Hepatic stellate cell (primary cell): ENCODE results near the gene REV3L.

Experiments
- DNase-seq: peaks from one replicate; pipeline ENCODE4 v3.0.0; 2011; ENCODE audit warnings: low spot score

The REV3L gene

DNA sequence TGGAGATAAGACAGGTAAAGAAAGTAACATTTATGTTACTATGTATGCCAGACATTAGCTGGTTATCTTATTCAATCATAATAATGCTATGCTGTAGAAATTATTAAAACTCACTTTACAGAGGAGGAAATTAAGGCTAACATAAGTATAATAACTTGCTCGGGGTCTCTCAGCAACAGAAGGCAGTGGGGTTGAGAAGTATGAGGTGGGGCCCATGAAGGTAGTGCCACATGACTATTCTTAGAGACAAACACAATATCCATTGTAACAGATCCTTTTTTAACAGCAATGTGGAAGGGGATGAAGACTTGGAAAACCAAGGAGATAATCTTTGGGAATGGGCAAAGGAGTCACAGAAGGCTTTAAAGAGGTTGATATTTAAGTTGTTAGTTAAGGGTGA is 11.5 kb downstream of the REV3L start:
- DNase-seq, result no peak

- no peak for DNase-seq
Observed at GRCh38 chr6:111470991-111471390, 12.0 kb downstream of the REV3L start.

- no peak for DNase-seq
Observed at GRCh38 chr6:111469543-111469942, 13.5 kb downstream of the REV3L start.

DNA sequence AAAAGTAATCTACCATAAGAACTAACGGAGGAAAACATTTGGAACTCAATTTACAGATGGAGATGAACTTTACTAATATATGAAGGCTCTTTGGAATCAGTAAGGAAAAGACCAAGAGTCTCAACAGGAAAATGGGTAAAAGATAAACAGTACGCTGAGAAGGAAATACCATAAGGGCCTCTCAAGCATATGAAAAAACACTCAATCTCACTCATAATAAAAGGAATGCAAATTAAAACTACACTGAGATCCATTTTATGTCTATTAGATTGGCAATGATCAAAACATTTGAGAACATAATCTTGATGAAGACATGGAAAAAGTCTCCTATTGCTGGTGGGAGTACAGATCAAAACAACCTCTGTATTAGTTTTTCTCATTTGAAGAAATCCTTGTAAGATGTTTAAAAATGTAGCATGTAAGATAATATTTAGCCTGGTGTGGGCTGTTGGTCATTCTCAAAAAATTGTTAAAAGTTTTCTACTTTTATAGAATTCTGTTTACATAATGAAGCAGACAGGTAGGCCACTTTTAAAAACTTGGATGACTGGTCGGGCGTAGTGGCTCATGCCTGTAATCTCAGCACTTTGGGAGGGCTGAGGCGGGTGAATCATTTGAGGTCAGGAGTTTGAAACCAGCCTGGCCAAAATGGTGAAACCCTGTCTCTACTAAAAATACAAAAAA is 14.5 kb downstream of the REV3L start:
- DNase-seq, result no peak

GRCh38 chr6:111464184-111464583 is 18.8 kb downstream of the REV3L start:
- no peak for DNase-seq

DNA sequence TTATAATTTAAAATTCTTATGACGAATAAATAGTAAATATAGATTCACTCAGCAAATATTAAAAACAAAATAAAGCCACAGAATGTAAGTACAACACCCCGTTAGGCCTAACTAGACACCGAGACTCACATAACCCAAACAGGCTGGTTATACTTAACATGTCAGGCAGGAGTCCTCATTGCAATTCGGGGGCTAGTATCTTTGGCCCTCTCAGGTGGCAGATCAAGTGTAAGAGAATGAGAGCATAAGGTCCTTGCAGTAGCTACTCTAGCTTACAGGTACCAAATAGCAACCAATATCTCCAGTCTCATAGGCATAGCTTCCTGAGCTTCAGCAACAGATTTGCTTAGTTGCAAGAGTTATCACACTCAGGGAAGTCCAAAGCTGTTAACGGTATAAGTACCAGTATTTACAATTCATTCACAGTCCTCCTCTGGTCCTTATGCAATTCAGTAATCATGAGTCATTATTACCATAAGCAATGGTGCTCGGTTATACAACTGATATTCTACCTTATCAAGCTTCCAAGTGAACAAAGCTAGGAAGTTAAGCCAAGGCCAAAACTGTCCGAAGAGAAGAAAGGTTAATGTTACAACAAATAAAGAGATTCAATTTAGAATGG is 20.1 kb downstream of the REV3L start:
- no peak for DNase-seq

DNA sequence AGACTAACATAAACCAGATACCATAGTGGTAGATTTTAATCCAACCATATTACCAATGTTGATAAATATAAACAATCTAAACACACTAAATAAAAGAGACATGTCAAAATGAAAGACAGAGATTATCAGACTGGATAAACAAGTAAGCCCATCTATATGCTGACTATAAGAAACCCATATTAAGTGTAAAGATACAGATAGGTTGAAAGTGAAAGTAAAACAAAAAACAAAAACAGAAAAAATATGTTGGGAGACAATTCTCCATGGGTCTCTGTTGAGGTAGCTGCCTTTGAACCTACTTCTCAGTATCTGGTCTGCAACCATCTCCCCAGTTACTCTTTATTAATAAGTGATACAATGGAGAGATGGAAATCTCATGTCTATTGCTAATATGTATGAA is 21.2 kb downstream of the REV3L start:
- DNase-seq, result no peak

GRCh38 chr6:111458670-111459232 is 24.3 kb downstream of the REV3L start:
- no peak for DNase-seq

DNA sequence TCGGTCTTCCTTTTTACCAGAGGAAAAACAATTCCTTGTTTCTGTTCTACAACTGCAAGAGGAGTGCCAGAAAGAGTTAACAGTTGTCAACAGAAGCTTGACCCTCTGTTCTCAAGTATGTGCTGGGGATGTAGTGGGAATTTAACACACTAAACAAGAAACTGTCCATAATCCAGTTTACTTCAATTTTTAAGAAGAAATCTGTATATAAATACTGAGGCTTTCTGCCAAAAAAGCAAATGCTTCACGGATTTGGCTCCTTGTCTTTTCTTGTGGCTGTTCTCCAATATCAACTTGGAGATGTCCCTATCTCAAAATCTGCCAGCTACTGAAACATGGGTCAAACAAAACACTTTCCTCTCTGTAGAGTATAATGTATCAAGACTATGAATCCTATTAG is 26.8 kb downstream of the REV3L start:
- no peak for DNase-seq

- DNase-seq, result no peak
Observed at GRCh38 chr6:111450636-111451035, 32.4 kb downstream of the REV3L start.

GRCh38 chr6:111450087-111450486 is 32.9 kb downstream of the REV3L start:
- no peak for DNase-seq

GRCh38 chr6:111449129-111449528 is 33.9 kb downstream of the REV3L start:
- DNase-seq, result no peak

- DNase-seq, result no peak
Observed at GRCh38 chr6:111447051-111447450, 36.0 kb downstream of the REV3L start.

DNA sequence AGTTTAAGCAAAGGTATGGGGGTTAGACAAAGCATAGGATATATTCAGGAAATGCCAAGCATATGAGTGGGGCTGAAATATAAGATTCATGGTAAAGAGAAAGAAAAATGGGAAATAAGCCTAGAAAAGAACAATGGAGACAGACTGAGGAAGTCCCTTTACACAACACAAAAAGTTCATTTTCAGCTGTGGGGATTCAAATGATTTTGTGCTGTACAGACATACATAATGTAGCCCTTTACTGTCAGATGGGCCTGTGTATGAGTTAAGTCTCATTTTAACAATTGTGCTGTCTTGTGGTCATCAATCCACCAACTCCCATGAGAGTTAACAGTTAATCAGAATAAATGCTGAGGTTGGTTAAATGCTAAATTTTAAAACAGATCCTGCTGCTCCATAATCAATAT is 37.2 kb downstream of the REV3L start:
- no peak for DNase-seq

DNA sequence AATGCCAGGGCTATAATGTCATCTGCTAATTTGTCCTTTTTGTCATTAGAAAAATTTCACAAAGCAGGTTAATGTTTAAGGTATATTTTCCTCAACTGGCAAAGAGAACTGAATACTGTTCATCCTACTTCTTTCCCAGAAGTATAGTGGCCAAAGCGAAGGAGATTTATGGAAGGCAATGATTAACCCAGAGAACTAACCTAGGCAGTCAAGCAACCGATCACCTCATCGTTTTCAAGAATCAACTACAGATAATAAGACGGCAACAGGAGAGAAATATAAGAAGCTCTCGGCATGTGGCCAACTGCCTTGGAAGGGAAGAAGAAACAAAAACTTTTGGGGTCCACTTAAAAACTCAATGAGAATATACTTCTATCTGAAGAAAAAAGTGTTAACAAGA is 38.2 kb downstream of the REV3L start:
- no peak for DNase-seq

GRCh38 chr6:111441678-111442243 is 41.3 kb downstream of the REV3L start:
- no peak for DNase-seq

DNA sequence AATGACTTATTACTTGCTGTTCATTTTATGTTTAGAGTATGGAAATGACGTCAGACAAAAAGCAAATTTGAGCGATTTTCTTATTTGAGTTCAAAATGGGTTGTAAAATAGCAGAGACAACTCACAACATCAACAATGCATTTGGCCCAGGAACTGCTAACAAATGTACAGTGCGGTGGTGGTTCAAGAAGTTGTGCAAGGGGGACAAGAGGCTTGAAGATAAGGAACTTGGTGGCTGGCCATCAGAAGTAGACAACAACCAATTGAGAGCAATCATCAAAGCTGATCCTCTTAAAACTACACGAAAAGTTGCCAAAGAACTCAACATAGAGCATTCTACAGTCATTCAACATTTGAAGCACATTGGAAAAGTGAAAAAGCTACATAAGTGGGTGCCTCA is 43.8 kb downstream of the REV3L start:
- no peak for DNase-seq

DNA sequence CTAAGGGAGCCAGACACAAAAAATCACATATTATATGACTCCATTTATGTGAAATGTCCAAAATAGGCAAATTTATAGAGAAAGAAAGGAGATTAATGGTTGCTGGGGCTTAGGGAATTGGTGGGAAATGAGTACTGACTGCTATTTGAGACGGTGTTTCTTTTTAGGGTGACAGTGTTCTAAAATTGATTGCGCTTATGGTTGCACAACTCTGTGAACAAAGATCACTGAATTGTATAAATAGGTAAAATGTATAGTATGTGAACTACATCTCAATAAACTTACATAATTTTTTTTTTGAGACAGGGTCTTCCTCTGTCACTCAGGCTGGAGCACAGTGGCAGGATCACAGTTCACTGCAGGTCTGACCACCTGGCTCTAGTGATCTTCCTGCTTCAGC is 45.4 kb downstream of the REV3L start:
- DNase-seq, result no peak

DNA sequence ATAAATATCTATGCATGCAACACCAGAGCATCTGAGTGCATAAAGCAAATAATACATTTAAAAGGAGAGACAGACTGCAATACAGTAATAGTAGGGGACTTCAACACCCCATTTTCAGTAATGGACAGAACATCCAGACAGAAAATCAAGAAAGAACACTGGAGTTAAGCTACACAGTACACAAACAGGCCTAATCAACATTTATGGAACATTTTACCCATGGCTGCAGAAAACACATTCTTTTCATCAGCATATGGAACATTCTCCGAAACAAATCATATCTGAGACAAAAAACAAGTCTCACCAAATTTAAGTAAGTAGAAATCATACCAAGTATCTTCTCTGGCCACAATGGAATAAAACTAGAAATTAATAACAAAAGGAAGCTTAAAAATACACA is 50.5 kb downstream of the REV3L start:
- no peak for DNase-seq

- DNase-seq, result no peak
Observed at GRCh38 chr6:111430605-111431376, 52.2 kb downstream of the REV3L start.

GRCh38 chr6:111429571-111429970 is 53.4 kb downstream of the REV3L start:
- no peak for DNase-seq

DNA sequence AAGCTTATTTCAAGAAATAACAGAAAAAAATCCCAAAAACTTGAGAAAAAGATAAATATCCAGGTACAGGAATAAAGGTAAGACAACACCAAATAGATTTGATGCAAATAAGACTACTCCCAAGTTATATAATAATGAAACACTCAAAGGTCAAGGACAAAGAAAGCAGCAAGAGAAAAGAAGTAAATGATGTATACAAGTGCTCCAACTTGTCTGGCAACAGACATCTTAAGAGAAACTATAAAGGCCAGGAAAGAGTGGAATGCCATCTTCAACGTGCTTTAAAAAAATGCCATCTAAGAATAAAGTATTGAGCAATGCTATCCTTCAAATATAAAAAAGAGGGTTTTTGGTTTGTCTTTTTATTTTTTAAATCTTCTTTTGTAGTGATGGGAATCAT is 54.2 kb downstream of the REV3L start:
- DNase-seq, result no peak
